Measurements from ENCODE around the gene RAB11FIP3. TPM values are rescaled to one million over a fixed set of nuclear protein-coding genes. Genes with fewer than 3 reads are reported as not detected.

Gene RAB11FIP3
- total RNA-seq, 1 donor from 2014 or later: 10.5 TPM

DNA sequence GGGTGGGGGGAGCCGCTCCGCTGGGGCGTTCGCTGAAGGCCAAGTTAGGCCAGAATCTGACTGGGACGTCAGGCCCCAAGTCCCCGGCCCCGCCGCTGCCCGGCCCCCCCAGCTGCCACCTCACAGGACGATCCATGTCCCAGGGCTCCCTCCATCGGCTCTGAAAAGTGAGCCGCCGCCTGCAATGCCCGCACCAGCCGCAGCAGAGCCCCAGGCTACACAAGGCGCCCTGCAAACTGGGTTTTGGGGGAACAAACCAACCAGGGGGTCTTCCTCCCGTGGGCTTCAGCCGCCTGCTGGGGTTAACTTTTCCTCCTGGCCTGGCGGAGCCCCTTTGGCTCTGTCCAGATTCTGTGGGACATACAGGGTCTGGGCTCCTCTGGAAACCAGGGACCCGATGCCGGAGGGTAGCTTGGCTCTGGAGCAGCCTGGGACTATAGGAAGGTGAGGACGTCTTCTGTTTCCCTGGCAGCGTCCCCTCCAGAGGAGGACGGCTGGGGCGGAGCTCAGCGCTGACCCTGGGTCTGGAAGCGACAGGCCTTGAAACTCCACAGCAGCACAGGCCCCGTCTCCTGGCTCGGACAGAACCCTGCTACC, 27.6 kb upstream of the RAB11FIP3 start:
- H3K27me3 ChIP-seq (ENCODE audit: control insufficient read depth, insufficient read depth, low read length): no peaks in the 10 kb centered on the region
- H3K4me3 ChIP-seq (ENCODE audit: low read depth, low read length): no peak overlapping the region
- FAIRE-seq (no peak), DNase-seq (ENCODE audit: low read depth) (peak; percentile 28)
- TF ChIP-seq, protein P1, sequence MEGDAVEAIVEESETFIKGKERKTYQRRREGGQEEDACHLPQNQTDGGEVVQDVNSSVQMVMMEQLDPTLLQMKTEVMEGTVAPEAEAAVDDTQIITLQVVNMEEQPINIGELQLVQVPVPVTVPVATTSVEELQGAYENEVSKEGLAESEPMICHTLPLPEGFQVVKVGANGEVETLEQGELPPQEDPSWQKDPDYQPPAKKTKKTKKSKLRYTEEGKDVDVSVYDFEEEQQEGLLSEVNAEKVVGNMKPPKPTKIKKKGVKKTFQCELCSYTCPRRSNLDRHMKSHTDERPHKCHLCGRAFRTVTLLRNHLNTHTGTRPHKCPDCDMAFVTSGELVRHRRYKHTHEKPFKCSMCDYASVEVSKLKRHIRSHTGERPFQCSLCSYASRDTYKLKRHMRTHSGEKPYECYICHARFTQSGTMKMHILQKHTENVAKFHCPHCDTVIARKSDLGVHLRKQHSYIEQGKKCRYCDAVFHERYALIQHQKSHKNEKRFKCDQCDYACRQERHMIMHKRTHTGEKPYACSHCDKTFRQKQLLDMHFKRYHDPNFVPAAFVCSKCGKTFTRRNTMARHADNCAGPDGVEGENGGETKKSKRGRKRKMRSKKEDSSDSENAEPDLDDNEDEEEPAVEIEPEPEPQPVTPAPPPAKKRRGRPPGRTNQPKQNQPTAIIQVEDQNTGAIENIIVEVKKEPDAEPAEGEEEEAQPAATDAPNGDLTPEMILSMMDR (IDR thresholded peaks at IDR 0.05; ENCODE audit: insufficient read depth, low read length, severe bottlenecking): peak; percentile 43
- peaks cover 4% of the 10 kb centered on the region for H3K36me3 ChIP-seq (ENCODE audit: control insufficient read depth, insufficient read depth, low read length)

DNA sequence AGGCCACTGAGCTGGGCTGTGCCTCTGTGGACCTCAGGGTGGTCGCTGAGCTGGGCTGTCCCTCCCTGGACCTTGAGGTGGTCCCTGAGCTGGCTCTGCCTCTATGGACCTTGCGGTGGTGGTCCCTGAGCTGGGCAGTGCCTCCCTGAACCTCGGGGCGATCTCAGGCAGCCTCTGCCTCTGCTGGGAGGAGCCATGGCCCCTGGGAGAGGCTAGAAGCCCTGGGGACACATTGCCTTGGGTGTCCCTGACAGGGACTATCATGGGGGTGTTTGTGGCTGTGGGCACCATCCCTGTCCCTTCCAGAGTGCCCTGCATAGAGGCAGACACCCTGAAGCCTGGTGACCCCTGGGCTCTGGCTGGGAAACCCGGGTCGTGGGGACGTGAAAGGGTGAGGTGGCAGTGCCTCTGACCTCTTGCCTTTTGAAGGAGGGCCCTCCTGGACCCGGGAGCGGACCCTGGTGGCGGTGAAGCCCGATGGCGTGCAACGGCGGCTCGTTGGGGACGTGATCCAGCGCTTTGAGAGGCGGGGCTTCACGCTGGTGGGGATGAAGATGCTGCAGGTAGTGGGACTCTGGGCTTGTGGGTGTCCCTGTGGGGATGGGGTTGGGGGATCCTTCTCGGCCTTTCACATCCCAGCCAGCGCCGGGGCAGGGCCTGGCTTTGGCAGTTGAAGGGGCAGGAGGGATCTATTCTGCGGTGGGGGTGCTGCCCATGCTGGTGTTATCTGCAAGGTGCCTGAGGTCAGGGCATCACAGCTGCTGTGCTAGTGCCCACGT, 26.7 kb upstream of the RAB11FIP3 start:
- H3K4me3 ChIP-seq (ENCODE audit: low read depth, low read length): no peak overlapping the region
- no peak for DNase-seq (ENCODE audit: low read depth)
- FAIRE-seq: no peak
- peaks cover 4% of the 10 kb centered on the region for H3K36me3 ChIP-seq (ENCODE audit: control insufficient read depth, insufficient read depth, low read length)
- H3K27me3 ChIP-seq (ENCODE audit: control insufficient read depth, insufficient read depth, low read length): no peaks in the 10 kb centered on the region
- TF ChIP-seq, protein P1 (IDR thresholded peaks at IDR 0.05; ENCODE audit: insufficient read depth, low read length, severe bottlenecking): no peak

DNA sequence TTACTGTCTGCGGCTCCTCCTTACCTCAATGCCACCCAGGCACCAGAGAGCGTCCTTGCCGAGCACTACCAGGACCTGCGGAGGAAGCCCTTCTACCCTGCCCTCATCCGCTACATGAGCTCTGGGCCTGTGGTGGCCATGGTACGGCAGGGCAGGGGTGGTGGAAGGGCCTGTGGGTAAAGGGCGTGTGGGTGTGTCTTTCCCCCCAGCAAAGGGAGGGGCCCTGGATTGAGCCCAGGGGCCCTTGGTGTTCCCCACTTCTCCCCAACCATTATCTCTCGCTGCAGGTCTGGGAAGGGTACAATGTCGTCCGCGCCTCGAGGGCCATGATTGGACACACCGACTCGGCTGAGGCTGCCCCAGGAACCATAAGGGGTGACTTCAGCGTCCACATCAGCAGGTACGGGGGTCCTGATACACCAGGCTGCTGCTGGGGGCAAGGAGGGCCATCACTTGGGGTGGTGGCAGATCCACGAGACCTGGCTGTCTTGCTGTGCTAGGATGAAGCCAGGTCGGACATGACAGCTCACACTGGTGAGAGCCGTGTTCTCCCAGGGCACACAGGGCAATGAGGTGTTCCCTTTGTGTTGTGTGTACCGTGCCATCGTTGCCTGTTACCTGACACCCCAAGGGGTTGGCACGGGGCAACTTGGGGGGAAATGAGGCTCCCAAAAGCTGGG, 26.0 kb upstream of the RAB11FIP3 start:
- DNase-seq (ENCODE audit: low read depth) (no peak), FAIRE-seq (no peak)
- H3K36me3 ChIP-seq (ENCODE audit: control insufficient read depth, insufficient read depth, low read length): peaks cover 4% of the 10 kb centered on the region
- no peak overlapping the region for H3K4me3 ChIP-seq (ENCODE audit: low read depth, low read length)
- TF ChIP-seq, protein P1 (IDR thresholded peaks at IDR 0.05; ENCODE audit: insufficient read depth, low read length, severe bottlenecking): no peak
- H3K27me3 ChIP-seq (ENCODE audit: control insufficient read depth, insufficient read depth, low read length): no peaks in the 10 kb centered on the region

DNA sequence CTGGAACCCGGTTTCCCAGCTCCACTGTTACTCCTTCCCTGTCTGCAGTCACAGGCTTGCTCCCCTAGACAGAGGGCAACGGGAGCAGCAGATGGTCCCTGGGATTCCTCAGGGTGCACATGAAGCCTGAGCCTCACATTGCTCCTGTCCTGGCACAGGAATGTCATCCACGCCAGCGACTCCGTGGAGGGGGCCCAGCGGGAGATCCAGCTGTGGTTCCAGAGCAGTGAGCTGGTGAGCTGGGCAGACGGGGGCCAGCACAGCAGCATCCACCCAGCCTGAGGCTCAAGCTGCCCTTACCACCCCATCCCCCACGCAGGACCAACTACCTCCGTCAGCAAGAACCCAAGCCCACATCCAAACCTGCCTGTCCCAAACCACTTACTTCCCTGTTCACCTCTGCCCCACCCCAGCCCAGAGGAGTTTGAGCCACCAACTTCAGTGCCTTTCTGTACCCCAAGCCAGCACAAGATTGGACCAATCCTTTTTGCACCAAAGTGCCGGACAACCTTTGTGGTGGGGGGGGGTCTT, 25.3 kb upstream of the RAB11FIP3 start:
- no peak for DNase-seq (ENCODE audit: low read depth)
- H3K4me3 ChIP-seq (ENCODE audit: low read depth, low read length): no peak overlapping the region
- TF ChIP-seq, protein P1 (IDR thresholded peaks at IDR 0.05; ENCODE audit: insufficient read depth, low read length, severe bottlenecking): no peak
- peaks cover 4% of the 10 kb centered on the region for H3K36me3 ChIP-seq (ENCODE audit: control insufficient read depth, insufficient read depth, low read length)
- FAIRE-seq: no peak
- no peaks in the 10 kb centered on the region for H3K27me3 ChIP-seq (ENCODE audit: control insufficient read depth, insufficient read depth, low read length)

DNA sequence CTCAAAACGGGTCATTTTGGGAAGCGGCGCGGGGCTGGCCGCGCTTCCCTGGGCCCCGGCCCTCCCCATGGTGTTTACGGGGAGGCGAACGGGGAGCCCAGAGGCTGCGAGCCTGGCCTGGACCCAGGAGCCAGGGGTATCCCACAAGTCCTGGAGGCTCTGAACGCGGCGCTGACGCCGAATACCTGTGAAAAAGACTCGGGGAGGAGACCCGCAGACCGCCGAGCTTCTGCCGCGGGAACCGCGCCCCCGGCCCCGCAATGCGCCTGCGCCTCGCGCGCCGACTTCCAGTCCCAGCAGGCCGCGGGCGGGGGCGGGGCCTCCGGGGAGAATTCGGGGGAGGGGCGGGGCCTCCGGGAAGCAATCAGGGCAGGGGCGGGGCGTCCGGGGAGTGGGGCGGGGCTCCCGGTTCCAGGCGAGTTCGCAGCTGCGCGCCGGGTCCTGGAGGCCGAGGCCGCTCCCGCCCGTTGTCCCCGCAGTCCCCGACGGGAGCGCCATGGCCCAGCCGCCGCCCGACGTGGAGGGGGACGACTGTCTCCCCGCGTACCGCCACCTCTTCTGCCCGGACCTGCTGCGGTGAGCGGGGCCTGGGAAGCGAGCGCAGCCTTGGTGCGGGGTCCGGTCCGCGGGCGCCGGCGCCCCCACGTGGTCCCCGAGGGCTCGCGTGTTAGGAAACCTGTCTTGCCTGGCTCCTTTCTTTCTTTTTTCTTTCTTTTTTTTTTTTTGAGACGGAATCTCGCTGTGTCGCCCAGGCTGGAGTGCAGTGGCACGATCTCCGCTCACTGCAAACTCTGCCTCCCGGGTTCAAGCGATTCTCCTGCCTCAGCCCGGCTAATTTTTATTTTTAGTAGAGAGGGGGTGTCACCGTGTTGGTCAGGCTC, 23.7 kb upstream of the RAB11FIP3 start, which contains the start of gene DECR2:
Gene DECR2, plus strand, starts transcription at position 418 of the 881 bp plus-strand sequence. Its CDS starts 79 bp downstream, at position 497.
- Histone ChIP-seq H3K27me3 (ENCODE audit: control insufficient read depth, insufficient read depth, low read length) (no peaks in the 10 kb centered on the region), H3K4me3 (ENCODE audit: low read depth, low read length) (peak within 1 kb of the TSS; percentile 86), H3K36me3 (ENCODE audit: control insufficient read depth, insufficient read depth, low read length) (peaks cover 4% of the 10 kb centered on the region)
- DNase-seq (ENCODE audit: low read depth) (peak; percentile 67), FAIRE-seq (no peak)
- TF ChIP-seq, protein P1 (IDR thresholded peaks at IDR 0.05; ENCODE audit: insufficient read depth, low read length, severe bottlenecking): peak; percentile 73
